Upper lobe of left lung (tissue), 4 donors: ENCODE measurements around the gene LRRC8B.

ENCODE experiments used
- EP300 ChIP-seq, 4 donors: sonication (generic); formaldehyde crosslinking; IDR thresholded peaks; one replicate each; pipeline ENCODE4 v1.5.1; 2017; ENCODE audit warnings: antibody characterized with exemption in 4 of 4, control low read depth in 2 of 4
- POLR2A ChIP-seq, 4 donors: fragments of 450-650 bp; IDR thresholded peaks; one replicate each; pipeline ENCODE4 v1.5.1; 2016 to 2017; ENCODE audit warnings: antibody characterized with exemption in 4 of 4, mild to moderate bottlenecking in 2 of 4
- POLR2AphosphoS5 ChIP-seq, 2 donors: sonication (generic); formaldehyde crosslinking; IDR thresholded peaks; one replicate each; pipeline ENCODE4 v1.5.1; 2017; ENCODE audit warnings: antibody characterized with exemption in 2 of 2
- TF ChIP-seq, protein P1 (sequence below), 6 experiments: fragments of 450-650 bp in 4 of 6; fragments of 200-600 bp in 2 of 6; sonication (generic) in 2 of 6; IDR thresholded peaks; one replicate each; pipeline ENCODE4 v1.5.1; 2016 to 2019; ENCODE audit warnings: antibody characterized with exemption in 6 of 6

DNA sequence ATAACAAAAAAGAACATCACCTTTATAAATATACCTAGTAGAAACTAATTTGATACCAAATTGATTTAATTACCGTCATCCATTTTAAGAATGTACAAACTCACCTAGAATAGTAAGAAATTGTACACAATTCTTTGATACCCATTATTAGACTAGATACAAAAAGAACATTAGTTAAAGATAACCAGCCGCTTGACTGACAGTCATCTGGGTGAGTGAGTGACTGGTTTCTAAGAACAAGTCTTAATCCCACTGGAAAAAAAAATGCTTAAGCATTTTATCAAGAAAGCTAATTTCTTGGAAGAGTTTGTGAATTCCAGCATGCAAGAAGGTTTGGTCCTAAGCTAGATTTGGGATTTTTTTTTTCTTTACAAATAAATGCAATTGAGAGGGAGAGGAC lies 10.9 kb downstream of the LRRC8B start:
- TF ChIP-seq, protein P1, sequence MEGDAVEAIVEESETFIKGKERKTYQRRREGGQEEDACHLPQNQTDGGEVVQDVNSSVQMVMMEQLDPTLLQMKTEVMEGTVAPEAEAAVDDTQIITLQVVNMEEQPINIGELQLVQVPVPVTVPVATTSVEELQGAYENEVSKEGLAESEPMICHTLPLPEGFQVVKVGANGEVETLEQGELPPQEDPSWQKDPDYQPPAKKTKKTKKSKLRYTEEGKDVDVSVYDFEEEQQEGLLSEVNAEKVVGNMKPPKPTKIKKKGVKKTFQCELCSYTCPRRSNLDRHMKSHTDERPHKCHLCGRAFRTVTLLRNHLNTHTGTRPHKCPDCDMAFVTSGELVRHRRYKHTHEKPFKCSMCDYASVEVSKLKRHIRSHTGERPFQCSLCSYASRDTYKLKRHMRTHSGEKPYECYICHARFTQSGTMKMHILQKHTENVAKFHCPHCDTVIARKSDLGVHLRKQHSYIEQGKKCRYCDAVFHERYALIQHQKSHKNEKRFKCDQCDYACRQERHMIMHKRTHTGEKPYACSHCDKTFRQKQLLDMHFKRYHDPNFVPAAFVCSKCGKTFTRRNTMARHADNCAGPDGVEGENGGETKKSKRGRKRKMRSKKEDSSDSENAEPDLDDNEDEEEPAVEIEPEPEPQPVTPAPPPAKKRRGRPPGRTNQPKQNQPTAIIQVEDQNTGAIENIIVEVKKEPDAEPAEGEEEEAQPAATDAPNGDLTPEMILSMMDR (IDR thresholded peaks at IDR 0.05), result no peak
- TF ChIP-seq POLR2AphosphoS5 (IDR thresholded peaks at IDR 0.05) (no peak), EP300 (IDR thresholded peaks at IDR 0.05) (no peak), POLR2A (IDR thresholded peaks at IDR 0.05) (no peak)
